ENCODE data around the gene SENP2. TPM values are rescaled to one million over a fixed set of nuclear protein-coding genes. Genes with fewer than 3 reads are reported as not detected.
A peak's percentile ranks its signal among the peaks of the same experiment; 100 is the strongest.
"Not testable (repeated sequence)": the region's sequence is repeated elsewhere in the genome, so short reads cannot be mapped to it uniquely, and the experiment has no call there.

SENP2 gene
- total and polyA plus RNA-seq, 9 of the 15 experiments (the other 6 are each of a cell fraction or from before 2014, with no cell fraction given) = 11.8 to 67.1 (median 41.1) TPM

DNA sequence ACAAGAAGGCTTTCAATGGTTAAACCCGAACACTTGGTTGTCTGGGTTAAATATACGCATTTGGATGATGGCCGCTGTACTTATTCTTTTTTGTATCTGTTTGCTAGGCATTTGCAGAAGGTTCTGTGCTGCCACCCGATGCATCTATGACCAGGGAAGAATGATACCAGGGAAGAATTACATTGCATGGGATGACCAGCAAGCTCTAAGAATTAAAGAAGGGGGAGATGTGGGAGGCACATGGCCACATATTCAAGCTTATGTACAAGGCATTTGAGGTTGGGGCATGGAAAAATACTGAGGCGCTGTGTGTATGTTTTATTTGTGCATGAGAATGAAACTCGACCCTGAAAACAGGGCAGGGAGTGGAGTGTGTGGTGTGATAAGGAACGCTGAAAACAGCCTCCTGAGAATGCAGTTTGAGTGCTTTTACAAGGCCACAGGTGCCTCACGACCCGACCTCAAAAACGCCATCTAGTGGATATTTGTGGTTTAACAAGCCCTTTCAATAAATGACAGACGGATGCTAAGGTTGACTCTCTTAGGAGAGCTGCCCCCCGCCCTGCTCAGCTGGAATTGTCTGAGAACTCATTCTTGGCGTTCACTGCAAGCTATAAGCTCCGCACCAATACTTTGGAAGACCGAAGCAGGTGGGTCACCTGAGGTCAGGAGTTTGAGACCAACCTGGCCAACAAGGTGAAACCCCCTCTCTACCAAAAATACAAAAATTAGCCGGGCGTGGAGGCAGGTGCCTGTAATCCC is 10.8 kb upstream of the SENP2 start:
- CTCF ChIA-PET (ENCODE audit: low intra/inter-chr PET ratio) = interaction anchor here (0.8 to 1.5 kb wide), 3 partner anchors 114 to 222 kb away, joined by 3 to 6 read pairs (median 6); no protein-coding TSS in a partner anchor
- POLR2A ChIA-PET; H4K20me1 ChIP-seq (replicated peaks; ENCODE audit: control insufficient read depth, insufficient read depth, low read length); intact Hi-C loops (cut with micrococcal nuclease); H3K9ac ChIP-seq (ENCODE audit: insufficient read depth in 1 of 2, low read depth in 2 of 2, low read length in 2 of 2); BruUV-seq (replicated peaks); H3K9me1 ChIP-seq (ENCODE audit: control insufficient read depth, insufficient read depth, low read length); H3K79me2 ChIP-seq (ENCODE audit: control insufficient read depth, insufficient read depth, low read length); H3K4me3 ChIP-seq; in situ Hi-C loops (cut with MboI); H3K27me3 ChIP-seq (ENCODE audit: control insufficient read depth in 2 of 2, insufficient read depth in 2 of 2, low read length in 2 of 2); H3K4me1 ChIP-seq (replicated peaks in 1 of 2; ENCODE audit: control insufficient read depth in 2 of 2, insufficient read depth in 2 of 2, low read length in 2 of 2); H3K36me3 ChIP-seq (ENCODE audit: control insufficient read depth, insufficient read depth, low read length); TF ChIP-seq TOE1 (CRISPR knock-in tag; IDR thresholded peaks at IDR 0.05; ENCODE audit: borderline replicate concordance, low read depth): not testable (repeated sequence)
- DNase-seq (ENCODE audit: extremely low read depth in 1 of 4, low spot score in 3 of 4) (peak; percentile 28 to 84 (median 44)), FAIRE-seq (peak; percentile 89), ATAC-seq (peak; percentile 98)
- H3K27ac ChIP-seq (ENCODE audit: extremely low read depth, low read depth, low read length) = peak overlapping the region; percentile 6; the same call in 2 of the 3 replicates
- H3K4me2 ChIP-seq (ENCODE audit: insufficient read depth, low read length) = peak overlapping the region; percentile 42; the same call in 1 of the 2 replicates
- H3K9me3 ChIP-seq (replicated peaks; ENCODE audit: control insufficient read depth, insufficient read depth, low read depth, low read length) = peaks cover 17% of the 10 kb centered on the region; the same call in 1 of the 2 replicates
- peak overlapping the region; percentile 75 for H2AFZ ChIP-seq (ENCODE audit: low read depth, low read length)
- 25% methylated on average over 16 of the region's 17 CpGs for WGBS (ENCODE audit: insufficient coverage, low coverage, missing lambda C conversion rate)
- TF ChIP-seq FOXK2 (conservative IDR thresholded peaks at IDR 0.05 in 1 of 2, IDR thresholded peaks at IDR 0.05 in 1 of 2; ENCODE audit: low read depth in 2 of 2) = peak; percentile 44 to 65; a peak in 2 of 4 replicates
- TF ChIP-seq ATF7 (IDR thresholded peaks at IDR 0.05) = 0 out of 2 replicates have a peak, but pooled peaks have one; percentile 10
- 0 out of 2 replicates have a peak, but pooled peaks have one; percentile 13 for TF ChIP-seq TOE1 (IDR thresholded peaks at IDR 0.05; ENCODE audit: borderline replicate concordance)
- TF ChIP-seq, protein P1, sequence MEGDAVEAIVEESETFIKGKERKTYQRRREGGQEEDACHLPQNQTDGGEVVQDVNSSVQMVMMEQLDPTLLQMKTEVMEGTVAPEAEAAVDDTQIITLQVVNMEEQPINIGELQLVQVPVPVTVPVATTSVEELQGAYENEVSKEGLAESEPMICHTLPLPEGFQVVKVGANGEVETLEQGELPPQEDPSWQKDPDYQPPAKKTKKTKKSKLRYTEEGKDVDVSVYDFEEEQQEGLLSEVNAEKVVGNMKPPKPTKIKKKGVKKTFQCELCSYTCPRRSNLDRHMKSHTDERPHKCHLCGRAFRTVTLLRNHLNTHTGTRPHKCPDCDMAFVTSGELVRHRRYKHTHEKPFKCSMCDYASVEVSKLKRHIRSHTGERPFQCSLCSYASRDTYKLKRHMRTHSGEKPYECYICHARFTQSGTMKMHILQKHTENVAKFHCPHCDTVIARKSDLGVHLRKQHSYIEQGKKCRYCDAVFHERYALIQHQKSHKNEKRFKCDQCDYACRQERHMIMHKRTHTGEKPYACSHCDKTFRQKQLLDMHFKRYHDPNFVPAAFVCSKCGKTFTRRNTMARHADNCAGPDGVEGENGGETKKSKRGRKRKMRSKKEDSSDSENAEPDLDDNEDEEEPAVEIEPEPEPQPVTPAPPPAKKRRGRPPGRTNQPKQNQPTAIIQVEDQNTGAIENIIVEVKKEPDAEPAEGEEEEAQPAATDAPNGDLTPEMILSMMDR (IDR thresholded peaks at IDR 0.05 in 2 of 3, conservative IDR thresholded peaks at IDR 0.05 in 1 of 3; ENCODE audit: insufficient read depth in 2 of 3, low read depth in 1 of 3, low read length in 3 of 3) = peak; percentile 48 to 69 (median 59)
- TF ChIP-seq CBFA2T3 (IDR thresholded peaks at IDR 0.05) = peak; percentile 62
- peak; percentile 49; the same call in 1 of the 2 replicates for TF ChIP-seq MAX (CRISPR knock-in tag; IDR thresholded peaks at IDR 0.05)
- TF ChIP-seq, protein P2, sequence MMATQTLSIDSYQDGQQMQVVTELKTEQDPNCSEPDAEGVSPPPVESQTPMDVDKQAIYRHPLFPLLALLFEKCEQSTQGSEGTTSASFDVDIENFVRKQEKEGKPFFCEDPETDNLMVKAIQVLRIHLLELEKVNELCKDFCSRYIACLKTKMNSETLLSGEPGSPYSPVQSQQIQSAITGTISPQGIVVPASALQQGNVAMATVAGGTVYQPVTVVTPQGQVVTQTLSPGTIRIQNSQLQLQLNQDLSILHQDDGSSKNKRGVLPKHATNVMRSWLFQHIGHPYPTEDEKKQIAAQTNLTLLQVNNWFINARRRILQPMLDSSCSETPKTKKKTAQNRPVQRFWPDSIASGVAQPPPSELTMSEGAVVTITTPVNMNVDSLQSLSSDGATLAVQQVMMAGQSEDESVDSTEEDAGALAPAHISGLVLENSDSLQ (IDR thresholded peaks at IDR 0.05) = peak; percentile 57
- peak; percentile 35; the same call in 1 of the 2 replicates for TF ChIP-seq CC2D1A (IDR thresholded peaks at IDR 0.05)
- peak; percentile 56; the same call in 1 of the 2 replicates for TF ChIP-seq LEF1 (IDR thresholded peaks at IDR 0.05)
- 0 out of 4 replicates have a peak, but pooled peaks of 1 of the 2 experiments have one; percentile 17 for TF ChIP-seq FOXA3 (CRISPR knock-in tag; conservative IDR thresholded peaks at IDR 0.05 in 1 of 2, IDR thresholded peaks at IDR 0.05 in 1 of 2)
- peak; percentile 27; the same call in 1 of the 2 replicates for TF ChIP-seq TAL1 (IDR thresholded peaks at IDR 0.05)
- peak; percentile 20; the same call in 1 of the 2 replicates for TF ChIP-seq L3MBTL2 (IDR thresholded peaks at IDR 0.05)
- TF ChIP-seq DPF2 (IDR thresholded peaks at IDR 0.05) = peak; percentile 45; the same call in 1 of the 2 replicates
- TF ChIP-seq ZBTB2 (IDR thresholded peaks at IDR 0.05) = 0 out of 2 replicates have a peak, but pooled peaks have one; percentile 20
